GM23248 (cell line): Measurements from ENCODE around the gene TYMP. TPM values are rescaled to one million over a fixed set of nuclear protein-coding genes. Genes with fewer than 3 reads are reported as not detected.

Experiments
- DNase-seq: peaks from one replicate; pipeline ENCODE4 v3.0.0-alpha.2; 2015
- H2AFZ ChIP-seq: fragments of 200-600 bp; sonication (generic); 2 replicates; pipeline ENCODE4 v1.6.1; 2016; ENCODE audit warnings: antibody characterized with exemption
- H3F3A ChIP-seq: fragments of 200-600 bp; sonication (generic); 2 replicates; pipeline ENCODE4 v1.6.1; 2016; ENCODE audit warnings: mild to moderate bottlenecking, antibody characterized with exemption, mixed run types; ENCODE audit not compliant: insufficient read depth
- H3K27ac ChIP-seq: fragments of 200-600 bp; sonication (generic); 2 replicates; pipeline ENCODE4 v1.5.1; 2016; ENCODE audit warnings: mild to moderate bottlenecking
- H3K27me3 ChIP-seq: fragments of 200-600 bp; sonication (generic); replicated peaks from 2 replicates; pipeline ENCODE4 v1.6.1; 2016; ENCODE audit warnings: mild to moderate bottlenecking; ENCODE audit not compliant: insufficient read depth
- H3K36me3 ChIP-seq: fragments of 200-600 bp; sonication (generic); 2 replicates; pipeline ENCODE4 v1.6.1; 2016; ENCODE audit warnings: low read depth, mild to moderate bottlenecking
- H3K4me1 ChIP-seq: fragments of 200-600 bp; sonication (generic); 2 replicates; pipeline ENCODE4 v1.6.1; 2016; ENCODE audit warnings: mild to moderate bottlenecking; ENCODE audit not compliant: insufficient read depth
- H3K4me2 ChIP-seq: fragments of 200-600 bp; sonication (generic); one replicate; pipeline ENCODE4 v1.6.1; 2016; ENCODE audit warnings: mild to moderate bottlenecking; ENCODE audit not compliant: unreplicated experiment
- H3K4me3 ChIP-seq: fragments of 200-600 bp; sonication (generic); 2 replicates; pipeline ENCODE4 v1.5.1; 2016; ENCODE audit warnings: mild to moderate bottlenecking
- H3K79me2 ChIP-seq: fragments of 200-600 bp; sonication (generic); 2 replicates; pipeline ENCODE4 v1.6.1; 2016; ENCODE audit warnings: mild to moderate bottlenecking; ENCODE audit not compliant: insufficient read depth
- H3K9ac ChIP-seq: fragments of 200-600 bp; sonication (generic); 2 replicates; pipeline ENCODE4 v1.6.1; 2016; ENCODE audit warnings: mild to moderate bottlenecking
- H3K9me2 ChIP-seq: fragments of 200-600 bp; sonication (generic); 2 replicates; pipeline ENCODE4 v1.6.1; 2016; ENCODE audit warnings: mixed run types, mild to moderate bottlenecking, moderate library complexity; ENCODE audit not compliant: insufficient read depth
- H3K9me3 ChIP-seq: fragments of 200-600 bp; sonication (generic); one replicate; pipeline ENCODE4 v1.6.1; 2017; ENCODE audit warnings: low read depth
- H4K20me1 ChIP-seq: fragments of 200-600 bp; sonication (generic); 2 replicates; pipeline ENCODE4 v1.6.0; 2016; ENCODE audit not compliant: insufficient read depth
- EZH2 ChIP-seq: fragments of 200-600 bp; sonication (generic); IDR thresholded peaks from 2 replicates; pipeline ENCODE4 v1.6.1; 2018; ENCODE audit warnings: antibody characterized with exemption, mild to moderate bottlenecking; ENCODE audit not compliant: insufficient read depth, poor library complexity, severe bottlenecking
- EZH2phosphoT487 ChIP-seq: fragments of 200-600 bp; sonication (generic); IDR thresholded peaks from 2 replicates; pipeline ENCODE4 v1.6.1; 2018; ENCODE audit warnings: antibody characterized with exemption, moderate library complexity, mild to moderate bottlenecking, low read depth; ENCODE audit not compliant: insufficient read depth
- WGBS, 2 experiments: methylation state at CpG; one replicate each; pipeline ENCODE4 v1.1.6; 2015 to 2017; ENCODE audit warnings: low lambda C conversion rate in 2 of 2, low coverage in 1 of 2; ENCODE audit errors: missing lambda C conversion rate in 2 of 2; 5-methylcytosine and 5-hydroxymethylcytosine counted together
- in situ Hi-C: fragments of 300-500 bp; cut with MboI; formaldehyde crosslinking; loops from 2 replicates; pipeline ENCODE4 v1.15.0; 2020
- polyA plus RNA-seq: library from polyadenylated mRNA; unstranded; fragments of >200 nt; fragmentation: Nextera tagmentation; extraction: Ambion mirVana; gene quantifications from 2 replicates; pipeline ENCODE4 v1.2.1, GENCODE V29; 2016
- total RNA-seq: library from RNA; depleted of rRNA; stranded (reverse); fragments of >200 nt; shearing (Covaris generic); gene quantifications from 2 replicates; pipeline ENCODE4 v1.2.3, GENCODE V29; 2014

Gene TYMP
- total and polyA plus RNA-seq, 2 experiments from 2014 or later, result 24.3 to 33.2 TPM

GRCh38 chr22:50507421-50507990 lies 22.3 kb downstream of the TYMP start, which contains the start of gene LMF2:
LMF2 (minus strand) TSS chr22:50507702; CDS start chr22:50507675, 27 bp downstream.
- Histone ChIP-seq H3K4me3 (peak within 1 kb of the TSS; percentile 94), H2AFZ (peak within 1 kb of the TSS; percentile 75), H3K9me2 (no peaks in the 10 kb centered on the region), H3K27me3 (no peaks in the 10 kb centered on the region), H3K27ac (peak within 1 kb of the TSS; percentile 78), H3K9ac (peak within 1 kb of the TSS; percentile 97), H3K4me1 (peaks cover 10% of the 10 kb centered on the region), H3K36me3 (no peaks in the 10 kb centered on the region), H3K4me2 (peak within 1 kb of the TSS; percentile 100), H3K79me2 (peaks cover 73% of the 10 kb centered on the region), H3F3A (peaks cover 10% of the 10 kb centered on the region; the same call in 1 of the 2 replicates), H4K20me1 (no peaks in the 10 kb centered on the region; the same call in 1 of the 2 replicates), H3K9me3 (no peaks in the 10 kb centered on the region)
- DNase-seq, result peak; percentile 94
- in situ Hi-C loops, result no loop called here
- TF ChIP-seq EZH2, result no peak
- no peak for TF ChIP-seq EZH2phosphoT487
- WGBS, 2 experiments, result 1 to 2% methylated on average over 16 to 57 of the region's 62 CpGs

- no peaks in the 10 kb centered on the region for H3K36me3 ChIP-seq
- TF ChIP-seq EZH2phosphoT487, result no peak
- TF ChIP-seq EZH2, result no peak
- H3K9me3 ChIP-seq, result no peaks in the 10 kb centered on the region
- no peaks in the 10 kb centered on the region for H3K9me2 ChIP-seq
- in situ Hi-C loops, result no loop called here
- peak overlapping the region; percentile 97 for H3K9ac ChIP-seq
- H3K4me3 ChIP-seq, result peak overlapping the region; percentile 94
- peak; percentile 55 for DNase-seq
- H3F3A ChIP-seq, result peaks cover 10% of the 10 kb centered on the region; the same call in 1 of the 2 replicates
- H4K20me1 ChIP-seq, result no peaks in the 10 kb centered on the region
- H3K79me2 ChIP-seq, result peaks cover 66% of the 10 kb centered on the region
- peak overlapping the region; percentile 86 for H3K4me2 ChIP-seq
- 11 to 20% methylated on average over 15 to 19 of the region's 21 CpGs for WGBS, 2 experiments
- H3K4me1 ChIP-seq, result peaks cover 10% of the 10 kb centered on the region
- peak overlapping the region; percentile 66 for H2AFZ ChIP-seq
- no peaks in the 10 kb centered on the region for H3K27me3 ChIP-seq
- peak overlapping the region; percentile 73 for H3K27ac ChIP-seq
Observed at GRCh38 chr22:50506611-50507420, 23.0 kb downstream of the TYMP start.

GRCh38 chr22:50505776-50506610 lies 23.8 kb downstream of the TYMP start:
- H3K9ac ChIP-seq, result peak overlapping the region; percentile 97
- H2AFZ ChIP-seq, result no peak overlapping the region
- H3K4me2 ChIP-seq, result peak overlapping the region; percentile 86
- H3K27me3 ChIP-seq, result no peaks in the 10 kb centered on the region
- H3K27ac ChIP-seq, result no peak overlapping the region
- WGBS, 2 experiments, result 87 to 88% methylated on average over 38 to 41 of the region's 41 CpGs
- DNase-seq, result no peak
- H3F3A ChIP-seq, result peaks cover 10% of the 10 kb centered on the region; the same call in 1 of the 2 replicates
- H4K20me1 ChIP-seq, result no peaks in the 10 kb centered on the region
- TF ChIP-seq EZH2, result no peak
- TF ChIP-seq EZH2phosphoT487, result no peak
- H3K36me3 ChIP-seq, result no peaks in the 10 kb centered on the region
- peaks cover 10% of the 10 kb centered on the region for H3K4me1 ChIP-seq
- H3K9me3 ChIP-seq, result no peaks in the 10 kb centered on the region
- in situ Hi-C loops, result no loop called here
- no peaks in the 10 kb centered on the region for H3K9me2 ChIP-seq
- peak overlapping the region; percentile 94 for H3K4me3 ChIP-seq
- H3K79me2 ChIP-seq, result peaks cover 58% of the 10 kb centered on the region

- WGBS, 2 experiments, result 88 to 91% methylated on average over 14 of the region's 14 CpGs
- no peak overlapping the region for H3K9ac ChIP-seq
- H4K20me1 ChIP-seq, result no peaks in the 10 kb centered on the region
- H3K4me3 ChIP-seq, result no peak overlapping the region
- H2AFZ ChIP-seq, result no peak overlapping the region
- peaks cover 10% of the 10 kb centered on the region; the same call in 1 of the 2 replicates for H3F3A ChIP-seq
- H3K4me2 ChIP-seq, result no peak overlapping the region
- no peak overlapping the region for H3K27ac ChIP-seq
- H3K79me2 ChIP-seq, result peaks cover 51% of the 10 kb centered on the region
- in situ Hi-C loops, result no loop called here
- no peaks in the 10 kb centered on the region for H3K36me3 ChIP-seq
- TF ChIP-seq EZH2phosphoT487, result no peak
- no peak for TF ChIP-seq EZH2
- no peaks in the 10 kb centered on the region for H3K9me3 ChIP-seq
- no peaks in the 10 kb centered on the region for H3K27me3 ChIP-seq
- DNase-seq, result no peak
- peaks cover 10% of the 10 kb centered on the region for H3K4me1 ChIP-seq
- H3K9me2 ChIP-seq, result no peaks in the 10 kb centered on the region
Observed at GRCh38 chr22:50505276-50505775, 24.5 kb downstream of the TYMP start.
